ENCODE data around the gene PAPOLA.

GRCh38 chr14:96486705-96487104, 15.5 kb upstream of the PAPOLA start:
- TF ChIP-seq POLR2A (IDR thresholded peaks at IDR 0.05) (no peak), CTCF (IDR thresholded peaks at IDR 0.05) (no peak)

Data from Peyer's patch (tissue), 4 donors.